Measurements from ENCODE around the gene COL5A1. TPM values are rescaled to one million over a fixed set of nuclear protein-coding genes. Genes with fewer than 3 reads are reported as not detected.

Gene COL5A1
- total RNA-seq, 1 donor from 2014 or later: 19.8 TPM

- H3K27me3 Mint-ChIP-seq: no peaks in the 10 kb centered on the region
- DNase-seq (ENCODE audit: low spot score, unreplicated experiment): no peak
- H3K27ac Mint-ChIP-seq: no peak overlapping the region
- no peak for TF ChIP-seq CTCF (IDR thresholded peaks at IDR 0.05; ENCODE audit: unreplicated experiment)
- H3K9me3 Mint-ChIP-seq (ENCODE audit: low read depth): no peaks in the 10 kb centered on the region
- no peaks in the 10 kb centered on the region for H3K4me1 Mint-ChIP-seq (ENCODE audit: low read depth)
- no peaks in the 10 kb centered on the region for H3K36me3 Mint-ChIP-seq (ENCODE audit: insufficient read depth)
- no peak overlapping the region for H3K4me3 Mint-ChIP-seq (ENCODE audit: low read depth)
These were observed 124.2 kb downstream of the COL5A1 start for GRCh38 chr9:134765785-134766184.

- H3K36me3 Mint-ChIP-seq (ENCODE audit: insufficient read depth): no peaks in the 10 kb centered on the region
- H3K4me3 Mint-ChIP-seq (ENCODE audit: low read depth): no peak overlapping the region
- no peaks in the 10 kb centered on the region for H3K4me1 Mint-ChIP-seq (ENCODE audit: low read depth)
- no peak for DNase-seq (ENCODE audit: low spot score, unreplicated experiment)
- TF ChIP-seq CTCF (IDR thresholded peaks at IDR 0.05; ENCODE audit: unreplicated experiment): no peak
- H3K9me3 Mint-ChIP-seq (ENCODE audit: low read depth): no peaks in the 10 kb centered on the region
- no peak overlapping the region for H3K27ac Mint-ChIP-seq
- H3K27me3 Mint-ChIP-seq: no peaks in the 10 kb centered on the region
These were observed 125.0 kb downstream of the COL5A1 start for GRCh38 chr9:134766587-134766986.

GRCh38 chr9:134768332-134768708, 126.7 kb downstream of the COL5A1 start:
- no peak for TF ChIP-seq CTCF (IDR thresholded peaks at IDR 0.05; ENCODE audit: unreplicated experiment)
- H3K4me3 Mint-ChIP-seq (ENCODE audit: low read depth): no peak overlapping the region
- H3K36me3 Mint-ChIP-seq (ENCODE audit: insufficient read depth): no peaks in the 10 kb centered on the region
- DNase-seq (ENCODE audit: low spot score, unreplicated experiment): no peak
- H3K27ac Mint-ChIP-seq: no peak overlapping the region
- no peaks in the 10 kb centered on the region for H3K4me1 Mint-ChIP-seq (ENCODE audit: low read depth)
- H3K27me3 Mint-ChIP-seq: no peaks in the 10 kb centered on the region
- H3K9me3 Mint-ChIP-seq (ENCODE audit: low read depth): no peaks in the 10 kb centered on the region

GRCh38 chr9:134768709-134769351, 127.2 kb downstream of the COL5A1 start:
- Mint-ChIP-seq H3K4me1 (ENCODE audit: low read depth) (no peaks in the 10 kb centered on the region), H3K27ac (no peak overlapping the region), H3K4me3 (ENCODE audit: low read depth) (no peak overlapping the region), H3K9me3 (ENCODE audit: low read depth) (no peaks in the 10 kb centered on the region), H3K36me3 (ENCODE audit: insufficient read depth) (no peaks in the 10 kb centered on the region), H3K27me3 (no peaks in the 10 kb centered on the region)
- no peak for TF ChIP-seq CTCF (IDR thresholded peaks at IDR 0.05; ENCODE audit: unreplicated experiment)
- DNase-seq (ENCODE audit: low spot score, unreplicated experiment): no peak

GRCh38 chr9:134770972-134771971, 129.7 kb downstream of the COL5A1 start:
- Mint-ChIP-seq H3K4me1 (ENCODE audit: low read depth) (peaks cover 10% of the 10 kb centered on the region), H3K4me3 (ENCODE audit: low read depth) (no peak overlapping the region), H3K27me3 (no peaks in the 10 kb centered on the region), H3K36me3 (ENCODE audit: insufficient read depth) (no peaks in the 10 kb centered on the region), H3K27ac (no peak overlapping the region), H3K9me3 (ENCODE audit: low read depth) (no peaks in the 10 kb centered on the region)
- no peak for DNase-seq (ENCODE audit: low spot score, unreplicated experiment)
- no peak for TF ChIP-seq CTCF (IDR thresholded peaks at IDR 0.05; ENCODE audit: unreplicated experiment)
